SK-N-SH treated with all-trans-retinoic acid at 6 μM for 48 hours (cell line): ENCODE measurements around the gene CCDC63.

Experiments used
- ATAC-seq: fragments of 200-7000 bp; cut with Tn5 transposase; 3 replicates; pipeline ENCODE4 v1.9.1; 2020; ENCODE audit warnings: mild to moderate bottlenecking, moderate library complexity
- ARNTL ChIP-seq: fragments of 450-650 bp; formaldehyde crosslinking; IDR thresholded peaks from 2 replicates; pipeline ENCODE4 v1.5.0; 2020; ENCODE audit warnings: low read depth, mild to moderate bottlenecking, moderate library complexity, borderline replicate concordance
- BACH2 ChIP-seq: fragments of 250-450 bp; sonication (Bioruptor Pico); IDR thresholded peaks from 2 replicates; pipeline ENCODE4 v1.9.0; 2021; ENCODE audit warnings: mild to moderate bottlenecking, borderline replicate concordance
- CREB5 ChIP-seq: fragments of 250-450 bp; sonication (Bioruptor Pico); IDR thresholded peaks from 2 replicates; pipeline ENCODE4 v1.5.1; 2020; ENCODE audit warnings: low read depth, mild to moderate bottlenecking, moderate library complexity
- CSDC2 ChIP-seq: fragments of 250-450 bp; sonication (Bioruptor Pico); IDR thresholded peaks from 2 replicates; pipeline ENCODE4 v1.5.0; 2020; ENCODE audit warnings: mild to moderate bottlenecking, moderate library complexity
- CSRNP3 ChIP-seq: fragments of 250-450 bp; sonication (Bioruptor Pico); IDR thresholded peaks from 2 replicates; pipeline ENCODE4 v1.5.1; 2021; ENCODE audit warnings: mild to moderate bottlenecking, moderate library complexity
- ESRRG ChIP-seq: fragments of 250-450 bp; sonication (Bioruptor Pico); IDR thresholded peaks from 2 replicates; pipeline ENCODE4 v1.6.1; 2021; ENCODE audit warnings: mild to moderate bottlenecking
- GLIS3 ChIP-seq: fragments of 250-450 bp; sonication (Bioruptor Pico); IDR thresholded peaks from 2 replicates; pipeline ENCODE4 v1.5.0; 2020; ENCODE audit warnings: mild to moderate bottlenecking, moderate library complexity
- ISL1 ChIP-seq: fragments of 250-450 bp; sonication (Bioruptor Pico); IDR thresholded peaks from 2 replicates; pipeline ENCODE4 v2.1.2; 2022; ENCODE audit warnings: mild to moderate bottlenecking, moderate library complexity
- OSR1 ChIP-seq: fragments of 250-450 bp; sonication (Bioruptor Pico); IDR thresholded peaks from 2 replicates; pipeline ENCODE4 v1.8.0; 2022; ENCODE audit warnings: moderate library complexity, mild to moderate bottlenecking, inconsistent platforms
- PATZ1 ChIP-seq: fragments of 250-450 bp; sonication (Bioruptor Pico); IDR thresholded peaks from 2 replicates; pipeline ENCODE4 v1.8.0; 2020; ENCODE audit warnings: mild to moderate bottlenecking, moderate library complexity, borderline replicate concordance
- POU6F1 ChIP-seq: fragments of 250-450 bp; sonication (Bioruptor Pico); IDR thresholded peaks from 2 replicates; pipeline ENCODE4 v1.8.0; 2021; ENCODE audit warnings: low read depth, mild to moderate bottlenecking, moderate library complexity, borderline replicate concordance
- PPARA ChIP-seq: fragments of 250-450 bp; sonication (Bioruptor Pico); IDR thresholded peaks from 2 replicates; pipeline ENCODE4 v1.5.0; 2020; ENCODE audit warnings: mild to moderate bottlenecking, borderline replicate concordance
- RARB ChIP-seq: fragments of 250-450 bp; sonication (Bioruptor Pico); IDR thresholded peaks from 2 replicates; pipeline ENCODE4 v1.8.0; 2021; ENCODE audit warnings: mild to moderate bottlenecking, moderate library complexity
- SNAI2 ChIP-seq: fragments of 250-450 bp; sonication (Bioruptor Pico); IDR thresholded peaks from 2 replicates; pipeline ENCODE4 v1.5.0; 2020; ENCODE audit warnings: mild to moderate bottlenecking, moderate library complexity
- TCF4 ChIP-seq: fragments of 250-450 bp; sonication (Bioruptor Pico); IDR thresholded peaks from 2 replicates; pipeline ENCODE4 v1.8.0; 2021; ENCODE audit warnings: mild to moderate bottlenecking, moderate library complexity, borderline replicate concordance
- TOX ChIP-seq: fragments of 250-450 bp; sonication (Bioruptor Pico); IDR thresholded peaks from 2 replicates; pipeline ENCODE4 v1.8.0; 2021; ENCODE audit warnings: mild to moderate bottlenecking, moderate library complexity, borderline replicate concordance
- ZC3H10 ChIP-seq: fragments of 250-450 bp; sonication (Bioruptor Pico); IDR thresholded peaks from 2 replicates; pipeline ENCODE4 v1.5.1; 2021; ENCODE audit warnings: mild to moderate bottlenecking, moderate library complexity
- ZFP3 ChIP-seq: fragments of 250-450 bp; sonication (Bioruptor Pico); IDR thresholded peaks from 2 replicates; pipeline ENCODE4 v1.5.0; 2020; ENCODE audit warnings: mild to moderate bottlenecking, moderate library complexity
- ZFP30 ChIP-seq: fragments of 450-650 bp; formaldehyde crosslinking; IDR thresholded peaks from 2 replicates; pipeline ENCODE4 v1.5.0; 2022; ENCODE audit warnings: mild to moderate bottlenecking, moderate library complexity
- ZNF565 ChIP-seq: fragments of 450-650 bp; formaldehyde crosslinking; conservative IDR thresholded peaks from 2 replicates; pipeline ENCODE4 v1.5.0; 2020; ENCODE audit warnings: low read depth, mild to moderate bottlenecking, moderate library complexity
- ZNF70 ChIP-seq: fragments of 450-650 bp; formaldehyde crosslinking; IDR thresholded peaks from 2 replicates; pipeline ENCODE4 v1.5.0; 2020; ENCODE audit warnings: mild to moderate bottlenecking, moderate library complexity
- ZNF8 ChIP-seq: fragments of 450-650 bp; formaldehyde crosslinking; IDR thresholded peaks from 2 replicates; pipeline ENCODE4 v1.5.0; 2020; ENCODE audit warnings: mild to moderate bottlenecking, moderate library complexity

The CCDC63 gene

GRCh38 chr12:110888256-110888991, 41.6 kb downstream of the CCDC63 start:
- TF ChIP-seq RARB (CRISPR knock-in tag), result no peak
- no peak for TF ChIP-seq CSRNP3
- no peak for ATAC-seq

- ATAC-seq, result no peak
- no peak for TF ChIP-seq PPARA (CRISPR knock-in tag)
- no peak for TF ChIP-seq SNAI2 (CRISPR knock-in tag)
- TF ChIP-seq TCF4 (CRISPR knock-in tag), result no peak
- no peak for TF ChIP-seq ISL1 (CRISPR knock-in tag)
- TF ChIP-seq ESRRG (CRISPR knock-in tag), result no peak
These were observed 42.6 kb downstream of the CCDC63 start for GRCh38 chr12:110889361-110889760.

GRCh38 chr12:110893956-110894355, 47.2 kb downstream of the CCDC63 start:
- no peak for TF ChIP-seq ZFP3 (CRISPR knock-in tag)
- no peak for TF ChIP-seq SNAI2 (CRISPR knock-in tag)
- no peak for TF ChIP-seq ARNTL (CRISPR knock-in tag)
- TF ChIP-seq CREB5 (CRISPR knock-in tag), result no peak
- no peak for TF ChIP-seq BACH2 (CRISPR knock-in tag)
- no peak for TF ChIP-seq ISL1 (CRISPR knock-in tag)
- TF ChIP-seq PATZ1 (CRISPR knock-in tag), result no peak
- TF ChIP-seq GLIS3 (CRISPR knock-in tag), result no peak
- TF ChIP-seq CSDC2, result no peak
- no peak for TF ChIP-seq ZNF565
- TF ChIP-seq TOX (CRISPR knock-in tag), result no peak
- no peak for TF ChIP-seq ZFP30 (CRISPR knock-in tag)
- TF ChIP-seq TCF4 (CRISPR knock-in tag), result no peak
- TF ChIP-seq RARB (CRISPR knock-in tag), result no peak
- no peak for TF ChIP-seq ZNF70 (CRISPR knock-in tag)
- no peak for TF ChIP-seq ZC3H10 (CRISPR knock-in tag)
- TF ChIP-seq CSRNP3, result no peak
- TF ChIP-seq OSR1 (CRISPR knock-in tag), result no peak
- no peak for ATAC-seq

- TF ChIP-seq ZNF8 (CRISPR knock-in tag), result no peak
- TF ChIP-seq TOX (CRISPR knock-in tag), result no peak
- no peak for TF ChIP-seq ARNTL (CRISPR knock-in tag)
- no peak for TF ChIP-seq ESRRG (CRISPR knock-in tag)
- no peak for TF ChIP-seq ZNF70 (CRISPR knock-in tag)
- TF ChIP-seq OSR1 (CRISPR knock-in tag), result no peak
- no peak for TF ChIP-seq GLIS3 (CRISPR knock-in tag)
- no peak for TF ChIP-seq RARB (CRISPR knock-in tag)
- no peak for ATAC-seq
These were observed 49.8 kb downstream of the CCDC63 start for GRCh38 chr12:110896559-110896958.

GRCh38 chr12:110901401-110901800, 54.6 kb downstream of the CCDC63 start:
- no peak for ATAC-seq
- TF ChIP-seq BACH2 (CRISPR knock-in tag), result no peak
- no peak for TF ChIP-seq ZNF565
- TF ChIP-seq TCF4 (CRISPR knock-in tag), result no peak
- no peak for TF ChIP-seq SNAI2 (CRISPR knock-in tag)
- no peak for TF ChIP-seq ARNTL (CRISPR knock-in tag)
- TF ChIP-seq PATZ1 (CRISPR knock-in tag), result no peak
- TF ChIP-seq ISL1 (CRISPR knock-in tag), result no peak
- TF ChIP-seq POU6F1 (CRISPR knock-in tag), result no peak
- TF ChIP-seq GLIS3 (CRISPR knock-in tag), result no peak
- TF ChIP-seq PPARA (CRISPR knock-in tag), result no peak
- TF ChIP-seq ESRRG (CRISPR knock-in tag), result no peak
- TF ChIP-seq CSDC2, result no peak
- no peak for TF ChIP-seq ZFP3 (CRISPR knock-in tag)
